Right lobe of liver (tissue), 6 donors: ENCODE results near the gene PHF1. TPM values are rescaled to one million over a fixed set of nuclear protein-coding genes. Genes with fewer than 3 reads are reported as not detected.

Experiments
- ATAC-seq, 4 donors: fragments of 200-7000 bp; cut with Tn5 transposase; one replicate each; pipeline ENCODE4 v1.9.1; 2020; ENCODE audit warnings: mild to moderate bottlenecking in 4 of 4, moderate library complexity in 4 of 4
- DNase-seq, 3 donors: peaks; one replicate each; pipeline ENCODE4 v3.0.0-alpha.2; 2020
- H3K27ac ChIP-seq, 3 donors: fragments of 200-600 bp; one replicate each; pipeline ENCODE4 v1.8.0; 2022
- H3K27me3 ChIP-seq, 2 donors: fragments of 200-600 bp; one replicate each; pipeline ENCODE4 v1.8.0; 2022
- H3K36me3 ChIP-seq, 4 donors: fragments of 200-600 bp; sonication (generic) in 1 of 4; one replicate each; pipeline versions ENCODE4 v1.5.1 to v1.8.0; 2017 to 2022; ENCODE audit warnings: control low read depth in 1 of 4
- H3K4me1 ChIP-seq, 4 donors: fragments of 200-600 bp; sonication (generic) in 1 of 4; one replicate each; pipeline versions ENCODE4 v1.5.1 to v1.8.0; 2017 to 2022; ENCODE audit warnings: control low read depth in 1 of 4
- H3K4me3 ChIP-seq, 3 donors: fragments of 200-600 bp; one replicate each; pipeline ENCODE4 v1.8.0; 2022
- H3K9me3 ChIP-seq, 4 donors: fragments of 200-600 bp; sonication (generic) in 1 of 4; one replicate each; pipeline versions ENCODE4 v1.5.1 to v1.8.0; 2017 to 2022; ENCODE audit warnings: control low read depth in 1 of 4
- CTCF ChIP-seq, 4 donors: fragments of 200-600 bp in 3 of 4; fragments of 450-650 bp in 1 of 4; IDR thresholded peaks; one replicate each; pipeline versions ENCODE4 v1.5.1 to v1.8.0; 2016 to 2022; ENCODE audit warnings: antibody characterized with exemption in 4 of 4, mild to moderate bottlenecking in 2 of 4
- POLR2A ChIP-seq: fragments of 450-650 bp; IDR thresholded peaks from one replicate; pipeline ENCODE4 v1.6.1; 2017; ENCODE audit warnings: antibody characterized with exemption, mild to moderate bottlenecking
- WGBS: methylation state at CpG from one replicate; pipeline ENCODE4 v1.1.6; 2018; ENCODE audit warnings: low coverage, low lambda C conversion rate; ENCODE audit not compliant: insufficient coverage; ENCODE audit errors: missing lambda C conversion rate; 5-methylcytosine and 5-hydroxymethylcytosine counted together
- intact Hi-C, 2 donors: fragments of 100-400 bp; cut with DNase I; formaldehyde crosslinking; loops; one replicate each; pipeline versions ENCODE4 v1.11.2 to v1.14.1; 2022
- total RNA-seq, 6 experiments: library from RNA; depleted of rRNA in 2 of 6; stranded (reverse); fragments of >200 nt in 2 of 6; fragmentation: NEBNext Ultra II Directional in 3 of 6; extraction: Animal tissue kit (Norgen Biotek cat#: 25700) in 3 of 6; gene quantifications; one replicate each; pipeline versions ENCODE4 v1.1.0 to v1.2.4, GENCODE V29; 2016 to 2023
- donor health status: DM: no; HTN: yes; CAD: no.
- donor health status: DM: no; HTN: no; CAD: no.
- donor health status: DM: no; HTN: no; CAD: no.
- donor health status: DM: no; HTN: yes; CAD: no.
- donor health status: DM: no; HTN: yes; CAD: no.

Gene PHF1
- total RNA-seq, 6 experiments from 2014 or later: 14.7 to 21.3 (median 18.3) TPM

DNA sequence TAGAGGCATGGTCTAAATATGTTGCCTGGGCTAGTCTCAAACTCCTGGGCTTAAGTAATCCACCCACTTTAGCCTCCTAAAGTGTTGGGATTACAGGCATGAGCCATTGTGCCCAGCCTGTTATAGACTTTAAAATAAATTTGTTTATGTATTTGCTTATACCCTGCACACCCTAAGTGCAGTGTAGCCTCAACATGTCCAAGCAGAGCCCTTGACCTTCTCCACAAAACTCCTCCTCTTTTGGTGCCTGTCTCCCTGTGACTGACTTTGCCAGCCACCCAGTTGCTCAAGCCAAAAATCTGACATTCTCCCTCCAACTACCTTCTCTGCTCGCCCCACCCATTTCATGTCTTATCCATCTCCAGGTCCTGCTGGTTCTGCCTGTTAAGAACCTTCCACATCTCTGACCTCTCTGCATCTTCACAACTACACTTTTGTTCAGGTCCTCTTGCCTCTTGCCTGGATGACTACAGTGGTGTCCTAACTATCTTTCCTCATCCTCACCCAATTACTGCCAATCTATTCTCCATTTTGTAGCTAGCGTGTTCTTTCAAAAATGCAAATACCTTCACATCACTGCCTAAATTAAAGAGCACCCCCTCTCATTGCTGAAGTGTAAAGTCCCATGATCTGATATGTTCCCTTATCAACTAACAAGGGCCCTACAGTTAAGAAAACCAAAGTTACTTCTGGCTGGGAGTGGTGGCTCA is 30.4 kb upstream of the PHF1 start:
- Histone ChIP-seq H3K36me3 (no peaks in the 10 kb centered on the region), H3K9me3 (no peaks in the 10 kb centered on the region), H3K4me3 (no peak overlapping the region), H3K27me3 (no peaks in the 10 kb centered on the region), H3K27ac (no peak overlapping the region), H3K4me1 (peaks cover 0 to under 1% (median under 1%) of the 10 kb centered on the region in 4 donors)
- TF ChIP-seq POLR2A: no peak
- no peak for TF ChIP-seq CTCF (IDR thresholded peaks at IDR 0.05)
- DNase-seq (no peak), ATAC-seq (no peak)
- intact Hi-C loops: no loop called here
- 87% methylated on average over 2 of the region's 2 CpGs for WGBS

DNA sequence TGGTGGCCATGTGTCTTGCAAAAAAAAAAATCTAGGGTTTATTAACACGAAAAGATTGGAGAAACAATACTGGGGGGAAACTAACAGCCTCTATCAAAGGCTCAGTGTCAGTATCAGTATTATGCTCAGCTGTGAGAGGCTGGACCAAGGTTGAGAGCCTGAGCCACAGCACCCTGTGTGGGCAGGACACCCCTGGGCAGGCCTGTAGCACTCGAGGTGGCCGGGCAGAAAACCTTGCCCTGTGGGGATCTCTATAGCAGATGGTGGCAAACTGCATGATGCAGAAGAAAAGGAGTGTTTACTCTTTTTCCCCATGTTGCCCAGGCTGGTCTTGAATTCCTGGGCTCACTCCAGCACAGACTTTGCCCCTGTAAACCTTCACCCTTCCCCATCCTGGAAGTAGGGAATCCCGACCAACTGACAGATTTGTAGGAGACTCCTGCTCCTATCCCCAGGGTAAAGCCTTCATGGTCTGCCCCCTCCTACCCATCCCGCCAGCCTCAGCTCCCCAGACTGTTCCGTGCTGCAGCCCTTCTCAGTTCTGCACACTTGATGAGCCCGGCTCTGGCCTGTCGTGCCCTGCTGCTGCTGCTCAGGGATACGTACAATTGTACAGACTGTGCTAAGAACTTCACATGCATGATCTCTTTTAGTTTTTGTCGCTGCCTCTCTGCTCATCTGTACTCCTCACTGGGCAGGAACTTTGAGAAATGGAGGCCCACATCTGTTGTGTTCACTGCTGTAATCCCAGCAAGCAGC is 27.2 kb upstream of the PHF1 start:
- H3K9me3 ChIP-seq: no peaks in the 10 kb centered on the region
- H3K27ac ChIP-seq: no peak overlapping the region
- H3K36me3 ChIP-seq: no peaks in the 10 kb centered on the region
- 59% methylated on average over 2 of the region's 10 CpGs for WGBS
- H3K27me3 ChIP-seq: no peaks in the 10 kb centered on the region
- intact Hi-C loops: no loop called here
- H3K4me1 ChIP-seq: no peaks in the 10 kb centered on the region
- peak in 1 of 4 donors; percentile 12 for ATAC-seq
- TF ChIP-seq POLR2A: no peak
- TF ChIP-seq CTCF (IDR thresholded peaks at IDR 0.05): no peak
- H3K4me3 ChIP-seq: no peak overlapping the region
- DNase-seq: no peak

DNA sequence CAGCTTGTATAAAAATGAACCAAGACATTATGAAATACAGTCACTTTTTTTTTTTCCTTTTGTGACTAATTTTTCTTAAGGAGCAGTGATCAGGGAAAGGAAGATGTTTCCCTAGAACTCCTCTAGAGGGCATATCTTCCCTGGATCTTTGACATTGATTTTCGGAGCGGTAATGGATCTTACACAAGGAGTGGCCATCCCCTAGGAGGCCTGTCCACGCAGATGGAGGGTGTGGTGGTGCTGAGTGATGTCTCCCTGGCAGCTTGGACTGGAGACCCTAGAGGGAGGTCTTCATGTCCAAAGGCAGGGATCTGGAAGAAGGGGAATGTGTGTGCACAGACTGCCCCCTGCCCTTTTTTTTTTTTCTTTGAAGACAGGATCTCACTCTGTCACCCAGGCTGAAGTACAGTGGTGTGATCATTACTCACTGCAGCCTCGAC is 26.2 kb upstream of the PHF1 start:
- intact Hi-C loops: no loop called here
- H3K27me3 ChIP-seq: no peaks in the 10 kb centered on the region
- no peaks in the 10 kb centered on the region for H3K4me1 ChIP-seq
- H3K27ac ChIP-seq: no peak overlapping the region
- DNase-seq (no peak), ATAC-seq (peak in 1 of 4 donors; percentile 27)
- no peak overlapping the region for H3K4me3 ChIP-seq
- H3K9me3 ChIP-seq: no peaks in the 10 kb centered on the region
- no peaks in the 10 kb centered on the region for H3K36me3 ChIP-seq
- WGBS: 38% methylated on average over 4 of the region's 4 CpGs
- TF ChIP-seq POLR2A (no peak), CTCF (IDR thresholded peaks at IDR 0.05) (peak in 1 of 4 donors; percentile 6)

DNA sequence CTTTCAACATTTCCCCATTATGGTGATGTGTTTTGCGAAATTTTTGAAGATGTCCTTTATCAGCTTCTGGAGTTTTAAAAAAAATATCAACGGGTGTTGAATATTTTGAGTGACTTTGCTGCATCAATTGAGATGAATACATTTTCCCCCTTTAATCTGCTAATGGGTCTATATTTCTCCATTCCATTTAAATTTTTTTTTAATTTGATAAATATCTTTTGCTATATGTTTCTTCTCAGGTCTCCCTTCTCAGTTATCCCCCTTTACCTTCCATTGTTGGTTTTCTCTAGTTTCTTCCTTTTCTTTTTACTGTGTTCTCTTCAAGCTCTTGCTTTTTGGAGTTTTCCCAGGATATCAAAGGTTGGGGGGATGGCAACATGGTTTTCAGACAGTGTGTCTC is 20.6 kb upstream of the PHF1 start:
- no peak for ATAC-seq
- no peaks in the 10 kb centered on the region for H3K27me3 ChIP-seq
- peaks cover 0 to 9% (median 3%) of the 10 kb centered on the region in 4 donors for H3K4me1 ChIP-seq
- intact Hi-C loops: no loop called here
- no peaks in the 10 kb centered on the region for H3K36me3 ChIP-seq
- TF ChIP-seq POLR2A (no peak), CTCF (IDR thresholded peaks at IDR 0.05) (no peak)
- H3K4me3 ChIP-seq: no peak overlapping the region
- H3K27ac ChIP-seq: no peak overlapping the region
- no peaks in the 10 kb centered on the region for H3K9me3 ChIP-seq
- DNase-seq: no peak
- 92% methylated on average over 2 of the region's 2 CpGs for WGBS
